ENCODE measurements around the gene ASXL2.
"Not testable (repeated sequence)": the region's sequence is repeated elsewhere in the genome, so short reads cannot be mapped to it uniquely, and the experiment has no call there.

The ASXL2 gene

GRCh38 chr2:25853038-25853638, 25.1 kb downstream of the ASXL2 start:
- no peak for DNase-seq (ENCODE audit: low read depth, low spot score)
- H3K27me3 ChIP-seq (ENCODE audit: insufficient read depth, insufficient read length) = no peaks in the 10 kb centered on the region
- no peaks in the 10 kb centered on the region for H3K9me3 ChIP-seq (ENCODE audit: insufficient read depth, low read length)
- H3K9ac ChIP-seq (ENCODE audit: insufficient read length, low read depth) = no peak overlapping the region
- no peaks in the 10 kb centered on the region for H3K4me1 ChIP-seq (ENCODE audit: insufficient read depth, insufficient read length)
- H3K36me3 ChIP-seq (ENCODE audit: insufficient read depth, insufficient read length, low read length) = no peaks in the 10 kb centered on the region
- no peak overlapping the region for H3K4me3 ChIP-seq (ENCODE audit: insufficient read length, low read depth)
- TF ChIP-seq YY1 (IDR thresholded peaks at IDR 0.05; ENCODE audit: insufficient read depth, insufficient read length) (no peak), SUZ12 (IDR thresholded peaks at IDR 0.05; ENCODE audit: extremely low read depth, insufficient read depth, insufficient read length) (no peak), ZNF274 (IDR thresholded peaks at IDR 0.05; ENCODE audit: low read depth, low read length) (no peak)

DNA sequence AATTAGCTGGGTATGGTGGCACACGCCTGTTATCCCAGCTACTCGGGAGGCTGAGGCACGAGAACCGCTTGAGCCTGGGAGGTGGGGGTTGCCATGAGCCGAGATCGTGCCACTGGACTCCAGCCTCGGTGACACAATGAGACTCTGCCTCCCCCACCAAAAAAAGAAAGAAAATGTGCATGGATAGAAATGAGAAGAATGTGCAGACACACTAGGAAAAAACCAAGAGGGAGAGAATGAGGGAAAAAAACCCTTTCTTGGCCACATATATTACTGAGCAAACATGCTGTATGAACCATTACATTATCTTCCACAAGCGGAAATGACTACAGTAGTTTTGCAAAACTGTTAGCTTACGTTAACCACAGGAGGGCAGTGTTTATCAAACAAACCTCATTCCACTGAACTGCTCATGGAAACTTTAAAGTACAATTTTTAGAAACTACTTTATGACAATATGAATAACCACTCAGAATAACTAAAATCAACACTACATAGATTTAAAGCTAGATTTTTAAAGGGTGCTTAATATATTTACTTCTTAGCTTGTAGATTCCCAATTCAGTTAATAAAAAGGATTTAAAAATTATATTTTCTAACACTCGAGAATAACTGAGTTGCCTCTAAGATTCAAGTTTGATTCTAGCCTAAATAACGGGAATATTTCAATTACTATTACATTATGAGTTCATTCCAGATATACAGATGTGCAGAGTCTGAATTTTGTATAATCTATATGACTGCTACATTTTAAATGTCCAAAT, 26.4 kb downstream of the ASXL2 start:
- TF ChIP-seq SUZ12 (IDR thresholded peaks at IDR 0.05; ENCODE audit: extremely low read depth, insufficient read depth, insufficient read length) = no peak
- TF ChIP-seq YY1 (IDR thresholded peaks at IDR 0.05; ENCODE audit: insufficient read depth, insufficient read length) = no peak
- TF ChIP-seq ZNF274 (IDR thresholded peaks at IDR 0.05; ENCODE audit: low read depth, low read length) = no peak
- no peaks in the 10 kb centered on the region for H3K36me3 ChIP-seq (ENCODE audit: insufficient read depth, insufficient read length, low read length)
- H3K9me3 ChIP-seq (ENCODE audit: insufficient read depth, low read length) = no peaks in the 10 kb centered on the region
- H3K27me3 ChIP-seq (ENCODE audit: insufficient read depth, insufficient read length) = no peaks in the 10 kb centered on the region
- no peak for DNase-seq (ENCODE audit: low read depth, low spot score)
- no peak overlapping the region for H3K9ac ChIP-seq (ENCODE audit: insufficient read length, low read depth)
- no peak overlapping the region for H3K4me3 ChIP-seq (ENCODE audit: insufficient read length, low read depth)
- no peaks in the 10 kb centered on the region for H3K4me1 ChIP-seq (ENCODE audit: insufficient read depth, insufficient read length)

DNA sequence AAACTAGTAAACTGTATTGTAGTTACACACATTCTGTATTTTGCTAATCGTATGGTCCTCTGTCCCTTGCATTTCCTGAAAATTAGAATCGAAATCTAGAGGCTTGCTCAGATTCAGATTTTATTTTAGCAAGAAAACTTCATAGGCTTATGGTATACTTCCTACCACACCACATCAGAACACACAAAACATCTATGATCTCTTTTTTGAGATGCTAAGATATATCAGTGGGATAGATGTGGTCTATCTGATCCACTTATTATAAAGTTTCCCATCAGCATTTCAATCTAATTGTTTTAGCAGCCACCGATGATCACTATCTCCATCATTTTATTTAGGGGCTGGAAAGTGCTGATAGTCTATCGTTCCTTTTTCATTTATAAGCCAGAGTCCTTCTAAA, 27.9 kb downstream of the ASXL2 start:
- not testable (repeated sequence) for H3K9ac ChIP-seq (ENCODE audit: insufficient read length, low read depth); H3K27me3 ChIP-seq (ENCODE audit: insufficient read depth, insufficient read length); H3K36me3 ChIP-seq (ENCODE audit: insufficient read depth, insufficient read length, low read length); H3K9me3 ChIP-seq (ENCODE audit: insufficient read depth, low read length); DNase-seq (ENCODE audit: low read depth, low spot score); H3K4me1 ChIP-seq (ENCODE audit: insufficient read depth, insufficient read length); H3K4me3 ChIP-seq (ENCODE audit: insufficient read length, low read depth)

- not testable (repeated sequence) for DNase-seq (ENCODE audit: low read depth, low spot score); H3K9ac ChIP-seq (ENCODE audit: insufficient read length, low read depth); H3K36me3 ChIP-seq (ENCODE audit: insufficient read depth, insufficient read length, low read length); H3K4me1 ChIP-seq (ENCODE audit: insufficient read depth, insufficient read length); H3K9me3 ChIP-seq (ENCODE audit: insufficient read depth, low read length); H3K27me3 ChIP-seq (ENCODE audit: insufficient read depth, insufficient read length); H3K4me3 ChIP-seq (ENCODE audit: insufficient read length, low read depth)
Observed at GRCh38 chr2:25849350-25849749, 28.9 kb downstream of the ASXL2 start.

DNA sequence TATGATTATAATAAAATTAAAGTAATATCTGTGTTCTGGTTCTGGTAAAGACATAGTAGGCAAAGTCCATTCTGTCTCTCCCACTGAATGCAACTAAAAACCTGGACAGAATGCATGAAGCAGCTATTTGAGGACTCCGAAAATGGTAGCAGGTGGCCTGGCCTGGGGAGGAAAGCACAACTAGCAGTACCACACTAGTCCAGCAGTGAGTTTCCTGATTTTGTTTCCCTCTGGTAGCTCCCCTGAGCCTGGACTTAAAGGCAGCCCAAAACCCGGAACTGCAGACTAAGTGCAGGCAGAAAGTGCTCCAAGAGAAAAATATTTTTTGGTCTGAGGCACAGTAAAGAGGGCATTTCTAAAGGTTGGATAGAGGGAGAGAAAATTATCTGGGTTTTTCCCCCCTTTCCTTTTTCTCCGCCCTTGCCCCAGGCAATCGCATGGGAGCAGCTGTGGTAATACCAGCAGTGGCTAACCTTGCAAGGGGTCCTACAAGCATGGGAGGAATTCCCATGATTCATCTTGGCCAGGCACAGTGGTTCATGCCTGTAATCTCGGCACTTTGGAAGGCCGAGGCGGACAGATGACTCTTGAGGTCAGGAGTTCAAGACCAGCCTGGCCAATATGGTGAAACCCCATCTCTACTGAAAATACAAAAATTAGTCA, 32.3 kb downstream of the ASXL2 start:
- no peak overlapping the region for H3K9ac ChIP-seq (ENCODE audit: insufficient read length, low read depth)
- no peaks in the 10 kb centered on the region for H3K27me3 ChIP-seq (ENCODE audit: insufficient read depth, insufficient read length)
- H3K9me3 ChIP-seq (ENCODE audit: insufficient read depth, low read length) = no peaks in the 10 kb centered on the region
- TF ChIP-seq SUZ12 (IDR thresholded peaks at IDR 0.05; ENCODE audit: extremely low read depth, insufficient read depth, insufficient read length) = no peak
- TF ChIP-seq YY1 (IDR thresholded peaks at IDR 0.05; ENCODE audit: insufficient read depth, insufficient read length) = no peak
- TF ChIP-seq ZNF274 (IDR thresholded peaks at IDR 0.05; ENCODE audit: low read depth, low read length) = no peak
- no peak for DNase-seq (ENCODE audit: low read depth, low spot score)
- H3K4me1 ChIP-seq (ENCODE audit: insufficient read depth, insufficient read length) = no peaks in the 10 kb centered on the region
- H3K36me3 ChIP-seq (ENCODE audit: insufficient read depth, insufficient read length, low read length) = peaks cover 9% of the 10 kb centered on the region
- no peak overlapping the region for H3K4me3 ChIP-seq (ENCODE audit: insufficient read length, low read depth)

- H3K9me3 ChIP-seq (ENCODE audit: insufficient read depth, low read length) = no peaks in the 10 kb centered on the region
- TF ChIP-seq ZNF274 (IDR thresholded peaks at IDR 0.05; ENCODE audit: low read depth, low read length) = no peak
- TF ChIP-seq SUZ12 (IDR thresholded peaks at IDR 0.05; ENCODE audit: extremely low read depth, insufficient read depth, insufficient read length) = no peak
- TF ChIP-seq YY1 (IDR thresholded peaks at IDR 0.05; ENCODE audit: insufficient read depth, insufficient read length) = no peak
- H3K9ac ChIP-seq (ENCODE audit: insufficient read length, low read depth) = no peak overlapping the region
- no peak for DNase-seq (ENCODE audit: low read depth, low spot score)
- no peak overlapping the region for H3K4me3 ChIP-seq (ENCODE audit: insufficient read length, low read depth)
- peaks cover 9% of the 10 kb centered on the region for H3K36me3 ChIP-seq (ENCODE audit: insufficient read depth, insufficient read length, low read length)
- H3K4me1 ChIP-seq (ENCODE audit: insufficient read depth, insufficient read length) = no peaks in the 10 kb centered on the region
- no peaks in the 10 kb centered on the region for H3K27me3 ChIP-seq (ENCODE audit: insufficient read depth, insufficient read length)
Observed at GRCh38 chr2:25844089-25844488, 34.2 kb downstream of the ASXL2 start.

GRCh38 chr2:25842155-25842554, 36.1 kb downstream of the ASXL2 start:
- Histone ChIP-seq H3K9ac (ENCODE audit: insufficient read length, low read depth) (no peak overlapping the region), H3K27me3 (ENCODE audit: insufficient read depth, insufficient read length) (no peaks in the 10 kb centered on the region)

More at GRCh38 chr2:25842155-25842554, 36.1 kb downstream of the ASXL2 start:
- no peak for DNase-seq (ENCODE audit: low read depth, low spot score)
- no peaks in the 10 kb centered on the region for H3K4me1 ChIP-seq (ENCODE audit: insufficient read depth, insufficient read length)
- TF ChIP-seq YY1 (IDR thresholded peaks at IDR 0.05; ENCODE audit: insufficient read depth, insufficient read length) (no peak), SUZ12 (IDR thresholded peaks at IDR 0.05; ENCODE audit: extremely low read depth, insufficient read depth, insufficient read length) (no peak), ZNF274 (IDR thresholded peaks at IDR 0.05; ENCODE audit: low read depth, low read length) (no peak)
- H3K36me3 ChIP-seq (ENCODE audit: insufficient read depth, insufficient read length, low read length) = peaks cover 9% of the 10 kb centered on the region
- H3K4me3 ChIP-seq (ENCODE audit: insufficient read length, low read depth) = no peak overlapping the region
- no peaks in the 10 kb centered on the region for H3K9me3 ChIP-seq (ENCODE audit: insufficient read depth, low read length)

Measured in NT2/D1 (cell line).